Mucosa of descending colon (tissue), 3 donors: ENCODE measurements around the gene PRRT1B. TPM values are rescaled to one million over a fixed set of nuclear protein-coding genes. Genes with fewer than 3 reads are reported as not detected.

ENCODE experiments used
- ATAC-seq: fragments of 200-7000 bp; cut with Tn5 transposase; one replicate; pipeline ENCODE4 v1.9.1; 2020; ENCODE audit warnings: mild to moderate bottlenecking, moderate library complexity
- DNase-seq, 3 donors: peaks; one replicate each; pipeline ENCODE4 v3.0.0-alpha.2; 2020
- H3K36me3 ChIP-seq: fragments of 200-600 bp; one replicate; pipeline ENCODE4 v1.8.0; 2021; ENCODE audit warnings: low read depth, mild to moderate bottlenecking
- H3K4me1 ChIP-seq: fragments of 200-600 bp; one replicate; pipeline ENCODE4 v1.8.0; 2021; ENCODE audit warnings: low read depth, mild to moderate bottlenecking
- H3K4me3 ChIP-seq: fragments of 200-600 bp; one replicate; pipeline ENCODE4 v1.8.0; 2021; ENCODE audit warnings: mild to moderate bottlenecking
- H3K9me3 ChIP-seq: fragments of 200-600 bp; one replicate; pipeline ENCODE4 v1.8.0; 2021; ENCODE audit warnings: mild to moderate bottlenecking
- CTCF ChIP-seq: fragments of 200-600 bp; IDR thresholded peaks from one replicate; pipeline ENCODE4 v1.8.0; 2022; ENCODE audit warnings: antibody characterized with exemption, mild to moderate bottlenecking
- intact Hi-C, 2 donors: fragments of 100-400 bp; cut with DNase I in 1 of 2; cut with micrococcal nuclease in 1 of 2; formaldehyde crosslinking; loops; one replicate each; pipeline versions ENCODE4 v1.11.0 to v1.11.1; 2022; cut with DNase I, micrococcal nuclease
- total RNA-seq, 3 donors: library from RNA; stranded (reverse); fragmentation: NEBNext Ultra II Directional in 2 of 3; extraction: Animal tissue kit (Norgen Biotek cat#: 25700) in 2 of 3; gene quantifications; one replicate each; pipeline versions ENCODE4 v1.2.1 to v1.2.4, GENCODE V29; 2021 to 2023
- donor health status: DM: no; HTN: no; CAD: no; lungs with moderate emphysema.
- donor health status: DM: no; HTN: no; CAD: no.
- donor health status: DM: no; HTN: yes; CAD: no.

The PRRT1B gene
- total RNA-seq, 3 donors from 2014 or later, result 1.9 to 9.4 (median 2.9) TPM

DNA sequence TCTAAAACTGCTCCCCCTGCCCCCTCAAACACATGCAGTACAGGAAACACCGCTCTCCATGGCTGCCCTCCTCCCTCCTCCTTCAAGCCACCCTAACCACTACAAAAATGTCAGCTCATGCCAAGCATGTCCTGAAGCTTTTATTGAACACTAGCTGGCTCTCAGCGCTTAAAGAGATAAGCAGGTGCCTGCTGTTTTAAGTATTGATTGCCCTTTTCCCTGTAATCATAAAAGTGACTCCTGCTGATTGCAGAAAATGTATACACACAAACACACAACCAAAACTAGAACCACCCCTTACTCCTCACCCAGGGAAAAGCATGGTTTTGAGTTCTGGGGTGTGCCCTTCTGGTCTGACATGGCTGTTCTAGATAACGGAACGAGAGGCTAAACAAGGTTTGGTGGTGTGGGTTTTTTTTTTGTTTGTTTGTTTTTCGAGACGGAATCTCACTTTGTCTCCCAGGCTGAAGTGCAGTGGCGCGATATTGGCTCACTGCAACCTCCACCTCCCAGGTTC, 10.5 kb upstream of the PRRT1B start:
- intact Hi-C loops, result no loop called here
- TF ChIP-seq CTCF, result no peak
- DNase-seq (peak in 1 of 3 donors; percentile 19), ATAC-seq (peak; percentile 12)
- no peak overlapping the region for H3K4me3 ChIP-seq
- H3K36me3 ChIP-seq, result no peaks in the 10 kb centered on the region
- H3K4me1 ChIP-seq, result peaks cover 11% of the 10 kb centered on the region
- H3K9me3 ChIP-seq, result no peaks in the 10 kb centered on the region

GRCh38 chr9:131537946-131538345, 7.4 kb upstream of the PRRT1B start:
- TF ChIP-seq CTCF, result no peak
- Histone ChIP-seq H3K36me3 (no peaks in the 10 kb centered on the region), H3K4me1 (no peaks in the 10 kb centered on the region), H3K4me3 (no peak overlapping the region), H3K9me3 (peaks cover 8% of the 10 kb centered on the region)
- ATAC-seq (no peak), DNase-seq (no peak)
- intact Hi-C loops, result no loop called here

DNA sequence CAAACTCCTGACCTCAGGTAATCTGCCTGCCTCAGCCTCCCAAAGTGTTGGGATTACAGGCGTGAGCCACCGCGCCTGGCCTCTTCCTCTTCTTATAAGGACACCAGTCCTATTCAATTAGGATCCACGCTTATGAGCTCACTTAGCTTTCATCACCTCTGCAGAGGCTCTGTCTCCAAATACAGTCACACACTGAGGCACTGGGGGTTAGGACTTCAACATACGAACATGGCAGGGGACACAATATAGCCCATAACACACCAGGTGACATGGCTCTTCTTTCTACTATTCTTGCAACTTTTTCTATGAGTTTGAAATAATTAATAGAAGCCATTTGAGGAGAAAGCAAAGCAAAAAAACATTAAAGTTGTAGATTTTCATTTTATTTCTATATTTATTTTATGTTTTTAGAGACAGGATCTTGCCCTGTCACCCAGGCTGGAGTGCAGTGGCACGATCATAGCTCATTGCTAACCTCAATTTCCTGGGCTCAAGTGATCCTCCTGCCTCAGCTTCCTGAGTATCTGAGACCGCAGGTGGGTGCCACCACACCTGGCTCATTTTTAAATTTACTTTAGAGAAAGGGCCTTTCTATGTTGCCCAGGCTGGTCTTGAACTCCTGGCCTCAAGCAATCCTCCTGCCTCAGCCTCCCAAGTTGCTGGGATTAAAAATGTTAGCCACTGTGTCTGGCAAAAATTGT, 6.0 kb upstream of the PRRT1B start:
- intact Hi-C loops, result no loop called here
- no peak for ATAC-seq
- TF ChIP-seq CTCF, result no peak

DNA sequence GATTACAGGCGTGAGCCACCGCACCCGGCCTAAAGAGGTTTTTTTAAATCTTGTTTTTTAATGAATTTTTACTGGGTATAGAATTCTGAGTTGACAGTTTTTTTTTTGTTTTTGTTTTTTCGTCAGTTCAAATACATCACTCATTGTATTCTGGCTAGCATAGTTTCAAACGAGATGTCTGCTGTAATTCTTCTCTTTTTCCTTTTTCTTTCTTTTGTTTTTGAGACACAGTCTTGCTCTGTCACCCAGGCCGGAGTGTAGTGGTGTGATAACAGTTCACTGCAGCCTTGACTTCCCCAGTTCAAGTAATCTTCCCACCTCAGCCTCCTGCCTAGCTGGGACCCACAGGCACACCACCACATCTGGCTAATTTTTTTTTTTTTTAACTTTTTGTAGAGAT, 2.2 kb upstream of the PRRT1B start:
- Histone ChIP-seq H3K9me3 (peaks cover 18% of the 10 kb centered on the region), H3K4me3 (no peak overlapping the region), H3K36me3 (no peaks in the 10 kb centered on the region), H3K4me1 (peaks cover 12% of the 10 kb centered on the region)
- DNase-seq (no peak), ATAC-seq (no peak)
- no peak for TF ChIP-seq CTCF
- intact Hi-C loops, result no loop called here

More for the DNA sequence above, 6.0 kb upstream of the PRRT1B start:
- H3K36me3 ChIP-seq, result no peaks in the 10 kb centered on the region
- peak in 1 of 3 donors; percentile 4 for DNase-seq
- no peak overlapping the region for H3K4me3 ChIP-seq
- no peaks in the 10 kb centered on the region for H3K4me1 ChIP-seq
- peaks cover 18% of the 10 kb centered on the region for H3K9me3 ChIP-seq

- TF ChIP-seq CTCF, result no peak
- Histone ChIP-seq H3K36me3 (no peaks in the 10 kb centered on the region), H3K4me1 (peaks cover 12% of the 10 kb centered on the region), H3K4me3 (no peak overlapping the region), H3K9me3 (peaks cover 18% of the 10 kb centered on the region)
- peak in 2 of 3 donors; percentile 18 to 52 for DNase-seq
- intact Hi-C loops, result no loop called here
- ATAC-seq, result peak; percentile 42
Observed at GRCh38 chr9:131545786-131546335, 538 bp downstream of the PRRT1B start.
